Embryonic facial prominence (tissue), 1 donor: ENCODE results near the gene MAD1L1.
"Not testable (repeated sequence)": the region's sequence is repeated elsewhere in the genome, so short reads cannot be mapped to it uniquely, and the experiment has no call there.

Source experiments
- DNase-seq: peaks from one replicate; pipeline ENCODE4 v3.0.0-alpha.2; 2016; ENCODE audit errors: extremely low spot score

MAD1L1 gene

GRCh38 chr7:2232766-2233520 is at the start of gene MAD1L1:
Gene MAD1L1, minus strand, starts transcription at chr7:2232945. Its CDS starts 2,812 bp downstream, at chr7:2230133.
- DNase-seq, result peak; percentile 75

GRCh38 chr7:2282185-2282751 is 49.5 kb upstream of the MAD1L1 start:
- no peak for DNase-seq

- DNase-seq, result no peak
Observed at GRCh38 chr7:2281541-2281940, 48.8 kb upstream of the MAD1L1 start.

GRCh38 chr7:2280424-2280823 is 47.7 kb upstream of the MAD1L1 start:
- DNase-seq, result no peak

GRCh38 chr7:2279896-2280295 is 47.2 kb upstream of the MAD1L1 start:
- DNase-seq, result no peak

- no peak for DNase-seq
Observed at GRCh38 chr7:2278026-2278425, 45.3 kb upstream of the MAD1L1 start.

GRCh38 chr7:2276107-2276506 is 43.4 kb upstream of the MAD1L1 start:
- DNase-seq, result no peak

- no peak for DNase-seq
Observed at GRCh38 chr7:2275101-2275500, 42.4 kb upstream of the MAD1L1 start.

GRCh38 chr7:2274666-2275065 is 41.9 kb upstream of the MAD1L1 start:
- no peak for DNase-seq

GRCh38 chr7:2273866-2274265 is 41.1 kb upstream of the MAD1L1 start:
- no peak for DNase-seq

- DNase-seq, result no peak
Observed at GRCh38 chr7:2272031-2272430, 39.3 kb upstream of the MAD1L1 start.

GRCh38 chr7:2271273-2272026 is 38.7 kb upstream of the MAD1L1 start:
- DNase-seq, result no peak

- DNase-seq, result no peak
Observed at GRCh38 chr7:2270495-2270894, 37.8 kb upstream of the MAD1L1 start.

- DNase-seq, result no peak
Observed at GRCh38 chr7:2269991-2270460, 37.3 kb upstream of the MAD1L1 start.

- not testable (repeated sequence) for DNase-seq
Observed at GRCh38 chr7:2269089-2269990, 36.6 kb upstream of the MAD1L1 start.

- DNase-seq, result no peak
Observed at GRCh38 chr7:2266911-2267310, 34.2 kb upstream of the MAD1L1 start.

GRCh38 chr7:2264158-2264557 is 31.4 kb upstream of the MAD1L1 start:
- no peak for DNase-seq

GRCh38 chr7:2263176-2263575 is 30.4 kb upstream of the MAD1L1 start:
- no peak for DNase-seq

GRCh38 chr7:2261611-2262010 is 28.9 kb upstream of the MAD1L1 start:
- DNase-seq, result no peak

- no peak for DNase-seq
Observed at GRCh38 chr7:2260820-2261219, 28.1 kb upstream of the MAD1L1 start.

- no peak for DNase-seq
Observed at GRCh38 chr7:2259480-2259879, 26.7 kb upstream of the MAD1L1 start.
